22Rv1 (cell line): ENCODE results near the gene GPAT2.
"Not testable (repeated sequence)": the region's sequence is repeated elsewhere in the genome, so short reads cannot be mapped to it uniquely, and the experiment has no call there.

Experiments used
- H3K27ac ChIP-seq: fragments of 450-650 bp; 2 replicates; pipeline ENCODE4 v1.5.1; 2017
- ZFX ChIP-seq: fragments of 450-650 bp; IDR thresholded peaks from 2 replicates; pipeline ENCODE4 v1.6.1; 2017; ENCODE audit warnings: antibody characterized with exemption, borderline replicate concordance
- TF ChIP-seq, protein P1 (sequence below): fragments of 450-650 bp; IDR thresholded peaks from 2 replicates; pipeline ENCODE4 v1.5.1; 2017; ENCODE audit warnings: mild to moderate bottlenecking

The GPAT2 gene

GRCh38 chr2:96073170-96073775, 38.6 kb upstream of the GPAT2 start:
- no peak overlapping the region for H3K27ac ChIP-seq
- TF ChIP-seq ZFX, result no peak
- TF ChIP-seq, protein P1, sequence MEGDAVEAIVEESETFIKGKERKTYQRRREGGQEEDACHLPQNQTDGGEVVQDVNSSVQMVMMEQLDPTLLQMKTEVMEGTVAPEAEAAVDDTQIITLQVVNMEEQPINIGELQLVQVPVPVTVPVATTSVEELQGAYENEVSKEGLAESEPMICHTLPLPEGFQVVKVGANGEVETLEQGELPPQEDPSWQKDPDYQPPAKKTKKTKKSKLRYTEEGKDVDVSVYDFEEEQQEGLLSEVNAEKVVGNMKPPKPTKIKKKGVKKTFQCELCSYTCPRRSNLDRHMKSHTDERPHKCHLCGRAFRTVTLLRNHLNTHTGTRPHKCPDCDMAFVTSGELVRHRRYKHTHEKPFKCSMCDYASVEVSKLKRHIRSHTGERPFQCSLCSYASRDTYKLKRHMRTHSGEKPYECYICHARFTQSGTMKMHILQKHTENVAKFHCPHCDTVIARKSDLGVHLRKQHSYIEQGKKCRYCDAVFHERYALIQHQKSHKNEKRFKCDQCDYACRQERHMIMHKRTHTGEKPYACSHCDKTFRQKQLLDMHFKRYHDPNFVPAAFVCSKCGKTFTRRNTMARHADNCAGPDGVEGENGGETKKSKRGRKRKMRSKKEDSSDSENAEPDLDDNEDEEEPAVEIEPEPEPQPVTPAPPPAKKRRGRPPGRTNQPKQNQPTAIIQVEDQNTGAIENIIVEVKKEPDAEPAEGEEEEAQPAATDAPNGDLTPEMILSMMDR, result no peak

DNA sequence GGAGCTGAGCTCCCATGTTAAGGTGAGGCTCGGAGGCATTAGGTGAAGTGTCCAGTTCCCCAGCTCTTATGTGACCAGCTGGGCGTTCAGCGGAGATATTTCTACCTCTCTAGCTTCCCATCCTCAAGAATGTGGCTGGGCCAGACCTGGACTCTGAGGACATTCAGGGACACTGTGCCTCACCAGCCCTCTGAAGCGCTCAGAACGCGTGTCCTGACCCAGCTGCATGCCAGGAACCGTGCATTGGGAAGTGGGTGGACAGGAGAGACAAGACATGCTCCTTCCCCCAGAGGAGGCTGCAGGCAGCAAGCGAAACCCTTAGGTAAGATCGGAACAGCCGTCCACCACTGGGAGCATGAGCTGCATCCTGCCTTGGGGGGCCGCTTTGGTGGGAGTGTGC, 38.0 kb upstream of the GPAT2 start:
- TF ChIP-seq ZFX, result no peak
- TF ChIP-seq, protein P1, result no peak
- H3K27ac ChIP-seq, result no peak overlapping the region

GRCh38 chr2:96071977-96072491, 37.3 kb upstream of the GPAT2 start:
- not testable (repeated sequence) for H3K27ac ChIP-seq

- H3K27ac ChIP-seq, result not testable (repeated sequence)
These were observed 36.6 kb upstream of the GPAT2 start for GRCh38 chr2:96071087-96071976.

DNA sequence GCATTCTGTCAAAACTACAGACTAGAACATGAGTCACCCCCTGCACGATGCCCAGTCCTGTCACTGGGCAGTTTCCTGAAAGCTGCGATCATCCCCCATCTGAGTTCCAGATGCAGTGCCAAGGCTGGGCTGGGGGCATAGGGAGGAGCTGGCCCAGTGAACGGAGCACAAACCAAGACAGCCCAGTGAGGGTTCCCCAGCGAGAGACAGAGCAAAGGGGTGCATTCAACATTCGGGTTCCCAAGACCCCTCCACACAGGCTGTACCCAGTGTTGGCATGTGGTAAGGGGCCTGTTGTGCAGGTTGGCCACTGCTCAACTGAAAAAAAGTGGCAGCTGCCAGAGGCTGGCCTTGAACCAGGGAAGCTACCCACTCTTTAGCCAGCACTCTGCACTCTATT, 35.6 kb upstream of the GPAT2 start:
- H3K27ac ChIP-seq, result not testable (repeated sequence)

GRCh38 chr2:96069878-96070277, 35.2 kb upstream of the GPAT2 start:
- not testable (repeated sequence) for H3K27ac ChIP-seq

DNA sequence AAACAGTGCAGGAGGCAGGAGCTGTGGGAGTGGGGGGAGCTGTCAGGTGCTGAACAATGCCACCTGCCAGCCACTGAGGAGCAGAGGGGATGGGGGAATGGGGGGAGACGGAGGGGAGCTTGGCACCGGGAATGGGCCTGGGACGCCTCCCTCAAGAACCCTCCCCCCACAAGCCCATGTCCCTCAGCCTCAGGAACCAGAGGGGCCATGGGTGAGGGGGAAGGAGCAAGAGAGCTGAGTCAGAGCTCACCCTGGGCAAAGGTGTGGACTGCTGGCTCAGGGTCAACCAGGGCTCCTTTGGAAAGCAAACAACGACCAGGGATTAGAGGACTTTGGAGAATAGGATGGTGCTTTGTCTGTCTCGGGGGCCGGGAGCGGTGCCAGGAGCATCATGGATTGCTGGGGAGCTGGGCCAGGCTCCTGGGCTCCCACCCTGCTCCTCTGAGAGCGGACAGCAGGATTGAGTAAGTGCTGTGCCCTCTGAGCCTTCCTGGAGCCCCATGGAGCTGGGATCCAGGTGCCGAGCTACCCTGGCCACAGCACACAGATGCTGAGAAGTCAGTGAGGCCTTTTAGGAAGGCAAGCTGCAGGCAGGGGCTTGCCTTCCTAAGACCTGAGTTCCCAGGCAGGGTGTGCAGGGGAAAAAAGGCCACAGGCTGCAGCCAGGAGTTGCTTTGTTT, 33.3 kb upstream of the GPAT2 start:
- H3K27ac ChIP-seq, result not testable (repeated sequence)

DNA sequence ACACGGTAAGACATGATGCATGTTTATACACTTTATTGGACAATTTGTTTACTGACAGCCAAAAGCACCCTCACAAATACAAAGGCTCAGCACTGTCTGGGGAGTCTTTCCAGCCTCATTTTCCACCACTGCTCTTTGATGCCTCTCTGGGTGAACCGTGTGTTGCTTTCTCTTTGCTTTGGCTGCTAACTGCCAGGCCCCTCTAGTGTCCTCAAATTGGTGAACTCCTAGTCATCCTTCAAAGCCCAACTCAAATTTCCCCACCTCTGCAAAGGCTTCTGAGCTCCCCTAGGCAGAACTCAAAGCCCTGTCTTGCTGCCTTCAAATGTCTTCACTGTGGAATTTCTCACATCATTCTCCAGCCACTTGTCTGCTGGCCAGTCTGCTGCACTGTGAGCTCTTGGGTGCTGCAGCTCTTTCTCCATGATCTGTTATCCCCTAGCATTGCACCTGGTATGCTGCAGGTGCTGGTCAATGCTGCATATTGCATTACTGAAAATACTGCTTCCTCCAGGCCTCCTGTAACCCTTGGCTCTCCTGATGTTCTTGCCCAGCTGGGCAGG, 32.5 kb upstream of the GPAT2 start:
- not testable (repeated sequence) for H3K27ac ChIP-seq

DNA sequence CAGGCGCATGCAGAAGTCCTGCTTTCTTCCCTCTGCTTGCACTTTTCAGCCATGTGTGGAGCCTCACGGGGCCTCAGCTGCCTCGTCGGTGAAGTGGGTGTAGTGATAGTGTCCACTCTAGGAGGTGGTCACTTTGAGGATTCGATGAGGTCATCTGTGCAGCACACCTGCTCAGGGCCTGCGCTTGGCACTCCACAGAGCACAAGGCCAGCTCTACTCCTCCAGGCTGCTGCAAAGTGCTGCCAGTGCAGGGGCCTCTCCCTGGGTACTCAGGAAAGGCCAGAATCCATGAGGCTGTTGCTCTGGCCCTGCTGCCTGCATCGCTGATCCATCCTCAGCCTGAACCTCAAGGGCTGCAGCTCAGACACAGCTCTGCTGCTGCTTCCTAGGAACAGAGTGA, 31.8 kb upstream of the GPAT2 start:
- not testable (repeated sequence) for H3K27ac ChIP-seq

DNA sequence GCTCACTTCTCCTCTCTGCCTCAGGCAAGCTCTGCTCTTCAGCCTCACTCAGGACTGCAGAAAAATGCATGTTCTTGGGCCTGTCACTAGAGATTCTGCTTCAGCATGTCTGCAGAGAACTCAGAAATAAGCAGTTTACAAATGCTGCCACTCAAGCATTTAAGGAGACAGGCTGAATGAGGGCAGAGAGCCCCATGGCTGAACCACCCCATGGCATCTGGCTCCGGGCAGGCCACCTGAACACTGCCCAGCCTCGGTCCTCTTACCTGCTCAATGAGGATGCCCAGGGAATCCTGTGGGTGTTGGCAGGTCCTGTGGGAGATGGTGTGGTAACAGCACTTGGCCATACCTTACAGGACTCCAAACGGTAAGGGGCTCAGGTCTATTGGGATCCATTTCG, 31.2 kb upstream of the GPAT2 start:
- not testable (repeated sequence) for H3K27ac ChIP-seq

- TF ChIP-seq, protein P1, result no peak
- TF ChIP-seq ZFX, result no peak
- H3K27ac ChIP-seq, result no peak overlapping the region
These were observed 30.7 kb upstream of the GPAT2 start for GRCh38 chr2:96065381-96065930.

- not testable (repeated sequence) for H3K27ac ChIP-seq
These were observed 30.0 kb upstream of the GPAT2 start for GRCh38 chr2:96064760-96065159.

DNA sequence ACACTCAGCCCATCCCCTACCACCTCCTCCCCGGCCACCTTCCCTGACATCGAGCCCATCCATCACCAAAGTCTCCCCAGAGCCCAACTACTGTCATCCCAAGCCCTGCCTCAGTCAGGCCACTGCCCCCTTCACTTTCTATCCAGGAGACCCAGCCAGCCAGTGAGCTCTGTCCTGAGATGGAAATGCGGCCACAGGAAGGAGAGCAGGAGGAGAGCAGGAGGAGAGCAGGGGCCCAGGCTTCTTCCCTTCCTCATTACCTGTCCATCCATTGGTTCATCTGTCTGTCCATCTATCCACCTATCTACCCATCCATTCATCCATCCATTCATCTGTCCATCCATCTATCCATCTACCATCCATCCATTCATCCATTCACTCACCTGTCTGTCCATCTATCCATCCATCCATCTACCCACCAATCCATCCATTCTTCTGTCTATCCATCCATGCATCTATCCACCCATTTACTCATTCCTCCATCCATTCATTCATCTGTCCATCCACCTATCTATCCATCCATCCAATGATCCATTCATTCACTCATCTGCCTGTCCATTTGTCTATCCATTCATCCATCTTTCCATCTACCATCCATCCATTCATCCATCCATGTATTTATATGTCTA, 29.4 kb upstream of the GPAT2 start:
- H3K27ac ChIP-seq, result not testable (repeated sequence)

DNA sequence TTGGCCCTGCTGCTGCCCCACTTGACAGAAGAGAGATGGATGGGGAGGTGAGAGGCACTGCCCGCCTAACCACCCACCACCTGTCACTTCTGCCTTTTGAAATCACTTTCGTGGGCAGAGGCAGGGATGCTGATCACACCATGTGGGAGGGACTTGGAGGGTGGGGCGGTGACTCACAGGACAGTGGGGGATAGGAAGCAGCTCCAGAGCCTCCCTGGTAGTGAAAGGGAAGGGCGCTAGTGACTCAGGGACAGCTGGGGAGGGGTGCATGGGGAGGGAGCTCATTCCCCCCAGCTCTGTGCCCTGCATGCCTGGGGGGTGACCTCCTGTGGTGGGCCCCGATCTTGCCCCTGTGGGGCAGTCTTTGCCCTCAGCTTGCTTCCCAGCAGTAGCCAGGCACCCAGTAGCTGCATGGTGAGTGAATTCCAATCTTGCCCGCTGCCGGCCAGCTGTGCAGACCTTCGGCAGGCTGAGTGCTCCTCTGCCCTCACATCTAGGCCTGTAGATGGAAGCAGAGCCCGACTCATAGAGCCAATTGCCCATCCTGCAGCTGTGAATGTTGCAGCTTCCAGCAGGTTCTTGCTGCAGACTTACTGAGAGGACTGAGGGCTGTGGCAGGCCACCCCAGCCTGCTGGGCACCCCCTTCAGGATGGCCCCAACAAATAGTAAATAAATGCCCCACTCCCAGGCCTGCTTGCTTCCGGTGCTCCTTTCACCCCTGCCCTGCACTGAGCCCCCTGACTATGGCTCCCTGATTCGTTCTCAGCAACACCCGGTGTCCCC, 28.6 kb upstream of the GPAT2 start:
- not testable (repeated sequence) for H3K27ac ChIP-seq

DNA sequence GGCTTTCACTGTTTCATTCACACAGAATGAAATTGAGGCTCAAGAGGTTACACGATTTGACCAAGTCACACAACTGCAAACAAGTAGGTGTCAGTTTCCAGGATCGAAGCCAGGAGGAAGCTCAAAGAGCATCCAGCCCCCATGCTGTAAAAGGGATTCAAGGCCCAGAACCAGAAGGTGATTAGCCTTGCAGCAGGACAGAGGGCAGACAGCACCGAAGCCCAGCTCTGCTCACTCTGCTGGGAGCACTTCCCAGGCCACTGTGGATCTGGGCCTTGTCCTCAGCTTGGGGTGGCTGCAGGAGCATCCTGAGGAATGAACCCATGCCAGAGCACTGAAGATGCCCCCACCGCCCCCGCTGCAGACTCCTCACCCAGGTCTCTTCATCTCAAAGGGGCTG, 27.8 kb upstream of the GPAT2 start:
- H3K27ac ChIP-seq, result not testable (repeated sequence)
